Cardiac fibroblast (primary cell): ENCODE measurements around the gene RPAP2.
"Not testable (repeated sequence)": the region's sequence is repeated elsewhere in the genome, so short reads cannot be mapped to it uniquely, and the experiment has no call there.

Source experiments
- DNase-seq, 2 donors: peaks; one replicate each; pipeline versions ENCODE4 v3.0.0 to v3.0.0-alpha.2; 2010; ENCODE audit warnings: low read depth in 2 of 2
- H3K4me3 ChIP-seq, 2 donors: replicated peaks in 1 of 2; 1 replicate in 1 of 2; 2 replicates in 1 of 2; pipeline ENCODE4 v1.5.1; 2011; ENCODE audit warnings: low read depth in 2 of 2, low read length in 2 of 2, mild to moderate bottlenecking in 2 of 2, moderate library complexity in 1 of 2
- CTCF ChIP-seq: IDR thresholded peaks from one replicate; pipeline ENCODE4 v1.5.1; 2011; ENCODE audit warnings: low read depth, mild to moderate bottlenecking, low read length, inconsistent platforms

RPAP2 gene

GRCh38 chr1:92298573-92299476 lies at the start of gene RPAP2, which contains the start of gene GLMN:
Gene RPAP2 (plus strand): TSS chr1:92299059. CDS start chr1:92299074, 15 bp downstream.
Gene GLMN (minus strand): TSS chr1:92298987. CDS start chr1:92297999, 988 bp downstream.
- DNase-seq, result peak; percentile 85 to 89
- no peak for TF ChIP-seq CTCF
- H3K4me3 ChIP-seq, result peak within 1 kb of the TSS; percentile 90 to 92

GRCh38 chr1:92254714-92255113 lies 44.1 kb upstream of the RPAP2 start:
- not testable (repeated sequence) for H3K4me3 ChIP-seq, DNase-seq

- TF ChIP-seq CTCF, result no peak
- peak in 1 of 2 donors; percentile 68 for DNase-seq
These were observed 39.5 kb upstream of the RPAP2 start for GRCh38 chr1:92259350-92259749.

GRCh38 chr1:92262516-92262915 lies 36.3 kb upstream of the RPAP2 start:
- peak; percentile 18 to 69 for DNase-seq
- H3K4me3 ChIP-seq, result no peak overlapping the region
- TF ChIP-seq CTCF, result no peak

More at GRCh38 chr1:92259350-92259749, 39.5 kb upstream of the RPAP2 start:
- H3K4me3 ChIP-seq, result no peak overlapping the region

- DNase-seq, result no peak
- TF ChIP-seq CTCF, result no peak
- H3K4me3 ChIP-seq, result no peak overlapping the region
These were observed 25.8 kb upstream of the RPAP2 start for GRCh38 chr1:92273039-92273438.

GRCh38 chr1:92274939-92275338 lies 23.9 kb upstream of the RPAP2 start:
- peak in 1 of 2 donors; percentile 37 for DNase-seq
- TF ChIP-seq CTCF, result no peak
- no peak overlapping the region for H3K4me3 ChIP-seq

- DNase-seq, result no peak
- TF ChIP-seq CTCF, result no peak
- no peak overlapping the region for H3K4me3 ChIP-seq
These were observed 22.8 kb upstream of the RPAP2 start for GRCh38 chr1:92276082-92276481.
